Putamen (tissue), 1 donor: ENCODE results near the gene TMEM266.

Experiments
- DNase-seq: peaks from one replicate; pipeline ENCODE4 v3.0.0-alpha.2; 2016; ENCODE audit warnings: low spot score

TMEM266 gene

GRCh38 chr15:76204109-76204845 is 144.5 kb downstream of the TMEM266 start:
- DNase-seq, result no peak

GRCh38 chr15:76204916-76205460 is 145.2 kb downstream of the TMEM266 start:
- DNase-seq, result no peak

DNA sequence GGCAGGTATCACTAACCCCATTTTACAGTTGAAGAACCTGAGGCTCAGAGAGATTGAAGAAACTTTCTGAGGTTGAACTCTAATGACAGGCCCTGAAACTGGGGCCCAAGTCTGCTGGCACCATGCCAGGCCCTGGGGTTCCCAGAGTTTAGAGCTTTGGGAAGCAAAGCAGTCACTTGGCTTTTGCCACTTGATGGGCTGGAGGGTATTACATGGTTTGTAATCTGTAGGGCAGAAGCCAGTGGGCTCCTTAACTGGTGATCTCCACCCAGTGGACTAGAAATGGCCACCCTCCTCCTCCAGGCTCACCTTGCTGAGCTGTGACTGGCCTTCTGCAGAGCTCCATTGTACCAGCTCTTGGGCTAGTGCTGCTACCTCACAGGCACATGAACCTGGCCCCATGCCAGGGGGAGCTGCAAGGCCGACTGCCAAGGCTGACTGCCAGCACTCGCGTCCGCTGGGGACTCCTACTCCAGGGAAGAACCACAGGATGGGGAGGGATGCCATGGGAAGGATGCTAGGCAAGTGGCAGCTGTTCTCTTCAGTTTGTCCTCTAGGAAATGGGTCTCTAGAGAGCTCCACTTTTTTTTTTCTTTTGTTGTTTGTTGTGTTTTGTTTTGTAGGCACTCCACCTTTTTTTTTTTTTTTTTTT is 146.7 kb downstream of the TMEM266 start:
- DNase-seq, result peak; percentile 69

- no peak for DNase-seq
Observed at GRCh38 chr15:76208084-76208785, 148.4 kb downstream of the TMEM266 start.

DNA sequence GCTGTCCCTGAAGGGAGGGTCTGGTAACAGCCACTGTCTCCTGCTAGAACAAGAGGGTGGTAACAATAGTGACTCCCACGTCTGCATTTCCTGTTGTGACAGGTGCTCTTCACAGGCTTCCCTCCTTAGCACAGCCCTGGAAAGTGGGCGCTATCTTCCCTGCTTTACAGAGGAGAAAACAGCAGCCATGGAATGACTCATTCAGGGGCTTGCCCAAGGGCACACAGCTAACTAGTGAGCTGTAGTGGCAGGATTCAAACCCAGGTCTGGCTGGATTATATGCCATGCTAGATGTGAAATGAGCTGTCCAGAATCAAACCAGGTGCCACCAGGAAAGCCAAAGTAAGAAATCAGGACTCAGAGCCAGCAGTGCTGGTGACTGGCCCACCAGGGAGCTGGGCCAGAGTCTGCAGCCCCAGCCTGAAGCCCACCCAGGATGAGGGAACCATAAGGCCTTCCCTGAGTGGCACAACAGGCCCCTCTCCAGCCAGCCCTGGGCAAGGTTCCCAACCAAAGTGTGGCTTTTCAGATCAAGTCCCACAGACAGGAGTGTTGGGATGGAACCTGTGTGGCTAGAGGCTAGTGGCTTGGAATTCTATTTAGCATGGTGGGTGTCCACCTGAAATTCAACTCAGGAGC is 149.1 kb downstream of the TMEM266 start:
- no peak for DNase-seq

GRCh38 chr15:76209523-76209922 is 149.7 kb downstream of the TMEM266 start:
- no peak for DNase-seq

DNA sequence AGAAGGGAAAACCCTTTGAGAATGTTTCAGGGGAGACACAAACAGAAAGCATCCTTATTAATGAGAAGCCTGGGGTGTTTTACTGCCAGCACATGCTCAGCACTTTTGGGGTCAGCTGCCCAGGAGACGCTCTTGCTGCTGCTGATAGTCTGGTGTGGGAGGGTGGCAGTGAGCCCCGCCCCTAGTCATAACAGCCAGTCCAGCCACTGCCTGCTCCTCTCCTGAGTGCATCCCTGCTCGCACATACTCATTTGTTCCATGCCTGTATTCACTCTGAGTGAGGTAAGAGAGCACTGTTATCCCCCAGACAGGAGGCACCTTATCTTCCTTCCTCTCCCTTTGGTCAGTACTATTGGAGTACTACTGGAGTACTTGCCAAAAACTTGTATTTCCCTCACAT is 150.2 kb downstream of the TMEM266 start:
- no peak for DNase-seq

GRCh38 chr15:76215634-76216033 is 155.8 kb downstream of the TMEM266 start:
- no peak for DNase-seq

- no peak for DNase-seq
Observed at GRCh38 chr15:76217029-76217881, 157.5 kb downstream of the TMEM266 start.

DNA sequence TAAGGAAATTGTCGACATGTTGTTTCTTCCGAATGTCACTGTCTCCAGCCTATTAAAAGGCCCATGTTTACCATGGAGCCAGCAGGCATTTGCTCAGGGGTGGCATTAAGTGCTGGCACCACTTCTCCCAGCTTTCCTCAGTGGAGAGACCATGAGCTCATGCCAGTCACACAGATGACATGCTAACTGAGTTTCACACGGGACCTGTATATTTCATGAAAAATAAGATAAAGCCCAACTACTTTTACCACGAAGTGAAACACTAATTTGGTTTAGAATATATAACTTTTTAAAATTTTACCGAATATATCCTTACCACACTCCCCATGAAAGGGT is 158.1 kb downstream of the TMEM266 start:
- no peak for DNase-seq

DNA sequence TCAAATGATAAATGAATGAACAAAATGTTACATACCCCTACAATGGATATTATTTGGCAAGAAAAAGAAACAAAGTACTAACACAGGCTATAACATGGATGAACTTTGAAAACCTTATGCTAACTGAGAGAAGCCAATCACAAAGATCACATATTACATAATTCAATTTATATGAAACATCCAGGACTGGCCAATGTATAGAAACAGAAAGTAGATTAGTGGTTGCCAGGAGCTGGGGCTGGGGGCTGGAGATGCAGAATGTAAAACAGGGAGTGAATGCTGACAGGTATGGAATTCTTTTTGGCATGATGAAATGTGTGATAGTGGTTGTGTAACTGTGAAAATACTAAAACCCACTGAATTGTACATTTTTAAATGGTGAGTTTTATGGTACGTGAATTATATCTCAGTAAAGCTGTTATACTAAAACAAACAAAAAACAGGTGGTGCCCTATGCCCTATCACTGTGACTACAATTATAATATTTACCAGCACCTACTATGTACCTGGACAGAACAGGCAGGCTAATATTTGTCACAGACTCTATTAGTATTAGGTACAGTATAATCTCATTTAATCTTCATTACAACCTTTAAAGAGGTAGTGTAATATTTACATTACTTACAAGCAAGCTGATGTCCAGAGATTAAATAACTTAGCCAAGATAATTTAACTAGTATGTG is 161.4 kb downstream of the TMEM266 start:
- no peak for DNase-seq

DNA sequence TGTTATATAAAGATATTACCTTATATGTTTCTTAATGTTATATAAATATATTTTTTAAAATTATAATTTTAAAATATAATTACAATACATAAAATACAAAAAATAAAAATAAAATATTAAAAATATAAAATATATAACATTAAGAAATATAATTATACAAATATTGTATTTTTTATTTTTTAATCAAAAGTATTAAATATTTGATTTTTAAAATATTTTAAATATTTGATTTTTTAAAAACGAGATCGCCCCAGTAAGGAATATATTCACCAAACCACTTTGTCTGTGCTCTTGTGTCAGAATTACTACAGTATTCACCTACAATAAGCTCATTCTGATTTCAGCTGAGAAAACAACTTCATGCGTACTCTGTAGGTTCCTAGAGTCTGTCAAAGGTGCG is 162.4 kb downstream of the TMEM266 start:
- DNase-seq, result no peak

GRCh38 chr15:76223521-76223920 is 163.7 kb downstream of the TMEM266 start:
- no peak for DNase-seq

GRCh38 chr15:76229266-76229665 is 169.5 kb downstream of the TMEM266 start:
- no peak for DNase-seq

GRCh38 chr15:76233921-76234320 is 174.1 kb downstream of the TMEM266 start:
- DNase-seq, result no peak

- no peak for DNase-seq
Observed at GRCh38 chr15:76234337-76234889, 174.6 kb downstream of the TMEM266 start.

- DNase-seq, result peak; percentile 7
Observed at GRCh38 chr15:76235186-76235826, 175.5 kb downstream of the TMEM266 start.

DNA sequence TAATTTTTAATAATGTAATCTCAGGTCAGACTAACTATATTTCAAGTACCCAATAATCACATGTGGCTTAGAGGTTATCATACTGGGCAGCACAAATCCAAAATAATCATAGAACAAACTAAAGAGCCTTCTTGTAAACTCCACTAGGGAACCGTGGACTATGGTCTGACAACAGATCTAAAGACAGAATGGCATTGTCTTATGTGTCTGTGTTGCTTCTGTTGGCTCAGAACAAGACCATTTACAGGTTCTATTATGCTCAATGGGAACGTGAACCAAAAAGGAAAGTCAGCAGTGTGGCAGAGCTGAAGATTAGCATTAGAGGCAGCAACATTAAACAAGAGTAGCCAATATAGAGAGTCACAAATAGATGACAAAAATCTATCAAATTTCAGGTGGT is 176.6 kb downstream of the TMEM266 start:
- no peak for DNase-seq

- DNase-seq, result no peak
Observed at GRCh38 chr15:76239786-76240185, 180.0 kb downstream of the TMEM266 start.

GRCh38 chr15:76245072-76245610 is 185.4 kb downstream of the TMEM266 start:
- no peak for DNase-seq
